Osteoblast (primary cell): ENCODE measurements around the gene PODXL2. TPM values are rescaled to one million over a fixed set of nuclear protein-coding genes. Genes with fewer than 3 reads are reported as not detected.

Experiments
- DNase-seq: peaks from one replicate; pipeline ENCODE4 v3.0.0; 2011; ENCODE audit warnings: low spot score, mixed read lengths; ENCODE audit not compliant: insufficient read length; ENCODE audit errors: missing footprints
- H2AFZ ChIP-seq: 2 replicates; pipeline ENCODE4 v1.6.0; 2011; ENCODE audit warnings: mild to moderate bottlenecking, low read length
- H3K27ac ChIP-seq: 2 replicates; pipeline ENCODE4 v1.5.1; 2011; ENCODE audit warnings: mild to moderate bottlenecking, low read depth, low read length, moderate library complexity
- H3K27me3 ChIP-seq: 2 replicates; pipeline ENCODE4 v1.6.0; 2012; ENCODE audit warnings: mild to moderate bottlenecking, control low read depth, inconsistent platforms, low read length, moderate library complexity; ENCODE audit not compliant: insufficient read depth
- H3K36me3 ChIP-seq: 2 replicates; pipeline ENCODE4 v1.5.1; 2011; ENCODE audit warnings: mild to moderate bottlenecking, low read length, control low read depth, moderate library complexity; ENCODE audit not compliant: insufficient read depth
- H3K4me1 ChIP-seq: 2 replicates; pipeline ENCODE4 v1.5.1; 2011; ENCODE audit warnings: mild to moderate bottlenecking, low read length, control low read depth, moderate library complexity; ENCODE audit not compliant: insufficient read depth
- H3K4me2 ChIP-seq: 2 replicates; pipeline ENCODE4 v1.6.0; 2011; ENCODE audit warnings: mild to moderate bottlenecking, low read length; ENCODE audit not compliant: insufficient read depth
- H3K4me3 ChIP-seq: fragments of 200-600 bp; sonication (generic); 3 replicates; pipeline ENCODE4 v1.5.1; 2012; ENCODE audit warnings: mild to moderate bottlenecking, low read length, inconsistent platforms; ENCODE audit not compliant: insufficient read depth
- H3K79me2 ChIP-seq: 2 replicates; pipeline ENCODE4 v1.6.0; 2012; ENCODE audit warnings: mild to moderate bottlenecking, low read length, control low read depth, inconsistent platforms; ENCODE audit not compliant: insufficient read depth
- H3K9me3 ChIP-seq: 2 replicates; pipeline ENCODE4 v1.5.1; 2011; ENCODE audit warnings: low read depth, low read length, control low read depth
- H4K20me1 ChIP-seq: 2 replicates; pipeline ENCODE4 v1.6.0; 2012; ENCODE audit warnings: mild to moderate bottlenecking, low read length, control low read depth; ENCODE audit not compliant: insufficient read depth
- total RNA-seq: library from RNA; depleted of rRNA; stranded (reverse); fragments of >200 nt; gene quantifications from 2 replicates; pipeline ENCODE4 v1.2.3, GENCODE V29; 2012
- TF ChIP-seq, protein P1 (sequence below): IDR thresholded peaks from 2 replicates; pipeline ENCODE4 v1.5.1; 2011; ENCODE audit warnings: mild to moderate bottlenecking, low read depth, low read length, moderate library complexity; ENCODE audit errors: extremely low read depth

Gene PODXL2
- total RNA-seq, 1 donor: 0.36 TPM

DNA sequence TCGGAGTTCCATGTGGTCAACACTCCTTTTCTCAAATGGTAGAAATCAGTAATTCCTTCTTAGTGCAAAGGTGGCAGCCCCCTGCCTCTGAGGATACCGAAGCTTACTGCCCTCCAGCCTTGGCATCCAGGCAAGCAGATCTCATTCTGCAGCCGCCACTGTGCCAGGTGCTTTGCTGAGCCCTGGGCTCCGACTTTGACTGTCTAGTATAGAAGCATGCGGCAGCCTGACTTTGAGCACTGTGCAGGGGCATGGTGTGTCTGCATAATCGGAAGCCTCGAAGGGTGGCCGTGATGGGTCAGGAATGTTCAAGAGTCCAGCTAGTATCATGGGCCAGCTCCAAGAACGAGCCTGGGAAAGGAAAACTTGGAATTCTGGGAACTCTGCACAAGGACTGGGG lies 83.5 kb downstream of the PODXL2 start:
- no peaks in the 10 kb centered on the region for H3K27me3 ChIP-seq
- H2AFZ ChIP-seq: no peak overlapping the region
- H4K20me1 ChIP-seq: no peaks in the 10 kb centered on the region
- H3K4me3 ChIP-seq: no peak overlapping the region
- peaks cover 4% of the 10 kb centered on the region for H3K36me3 ChIP-seq
- H3K79me2 ChIP-seq: no peaks in the 10 kb centered on the region
- H3K9me3 ChIP-seq: no peaks in the 10 kb centered on the region
- no peak overlapping the region for H3K4me2 ChIP-seq
- peaks cover 6% of the 10 kb centered on the region for H3K4me1 ChIP-seq
- DNase-seq: no peak
- TF ChIP-seq, protein P1, sequence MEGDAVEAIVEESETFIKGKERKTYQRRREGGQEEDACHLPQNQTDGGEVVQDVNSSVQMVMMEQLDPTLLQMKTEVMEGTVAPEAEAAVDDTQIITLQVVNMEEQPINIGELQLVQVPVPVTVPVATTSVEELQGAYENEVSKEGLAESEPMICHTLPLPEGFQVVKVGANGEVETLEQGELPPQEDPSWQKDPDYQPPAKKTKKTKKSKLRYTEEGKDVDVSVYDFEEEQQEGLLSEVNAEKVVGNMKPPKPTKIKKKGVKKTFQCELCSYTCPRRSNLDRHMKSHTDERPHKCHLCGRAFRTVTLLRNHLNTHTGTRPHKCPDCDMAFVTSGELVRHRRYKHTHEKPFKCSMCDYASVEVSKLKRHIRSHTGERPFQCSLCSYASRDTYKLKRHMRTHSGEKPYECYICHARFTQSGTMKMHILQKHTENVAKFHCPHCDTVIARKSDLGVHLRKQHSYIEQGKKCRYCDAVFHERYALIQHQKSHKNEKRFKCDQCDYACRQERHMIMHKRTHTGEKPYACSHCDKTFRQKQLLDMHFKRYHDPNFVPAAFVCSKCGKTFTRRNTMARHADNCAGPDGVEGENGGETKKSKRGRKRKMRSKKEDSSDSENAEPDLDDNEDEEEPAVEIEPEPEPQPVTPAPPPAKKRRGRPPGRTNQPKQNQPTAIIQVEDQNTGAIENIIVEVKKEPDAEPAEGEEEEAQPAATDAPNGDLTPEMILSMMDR: no peak
- no peak overlapping the region for H3K27ac ChIP-seq

- H3K27me3 ChIP-seq: no peaks in the 10 kb centered on the region
- H3K4me2 ChIP-seq: no peak overlapping the region
- no peak overlapping the region for H3K4me3 ChIP-seq
- no peaks in the 10 kb centered on the region for H3K9me3 ChIP-seq
- no peaks in the 10 kb centered on the region for H3K79me2 ChIP-seq
- no peaks in the 10 kb centered on the region for H4K20me1 ChIP-seq
- H3K4me1 ChIP-seq: peaks cover 6% of the 10 kb centered on the region
- H3K36me3 ChIP-seq: peaks cover 4% of the 10 kb centered on the region
- H2AFZ ChIP-seq: no peak overlapping the region
- no peak overlapping the region for H3K27ac ChIP-seq
- TF ChIP-seq, protein P1: no peak
- DNase-seq: no peak
Measured at GRCh38 chr3:127712881-127713771, 84.1 kb downstream of the PODXL2 start.

DNA sequence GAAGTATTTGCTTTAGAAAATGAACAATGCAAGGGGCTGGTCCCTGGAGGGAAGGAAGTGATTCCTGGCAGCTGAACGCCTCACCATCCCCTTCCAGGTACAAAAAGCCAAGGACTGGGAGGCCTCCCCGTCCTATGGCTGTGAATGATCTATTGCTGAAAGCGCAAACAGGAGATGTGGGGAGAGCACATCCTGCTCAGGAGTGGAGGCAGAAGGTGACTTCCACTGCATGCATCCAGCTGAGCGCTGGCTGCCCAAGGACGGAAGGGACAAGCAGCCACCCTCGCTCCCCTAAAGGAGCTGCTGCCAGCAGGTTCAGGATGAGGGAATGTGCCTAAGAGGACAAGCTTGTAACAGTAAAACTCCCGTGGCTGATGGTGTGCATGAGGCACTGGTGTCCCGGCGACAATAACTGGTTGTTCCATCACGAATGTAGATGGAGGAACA lies 85.2 kb downstream of the PODXL2 start:
- Histone ChIP-seq H3K4me3 (no peak overlapping the region), H3K27ac (no peak overlapping the region), H3K27me3 (no peaks in the 10 kb centered on the region), H3K79me2 (no peaks in the 10 kb centered on the region), H3K9me3 (no peaks in the 10 kb centered on the region), H2AFZ (no peak overlapping the region), H4K20me1 (no peaks in the 10 kb centered on the region), H3K4me1 (peaks cover 6% of the 10 kb centered on the region), H3K4me2 (no peak overlapping the region), H3K36me3 (peaks cover 4% of the 10 kb centered on the region)
- TF ChIP-seq, protein P1: no peak
- no peak for DNase-seq

DNA sequence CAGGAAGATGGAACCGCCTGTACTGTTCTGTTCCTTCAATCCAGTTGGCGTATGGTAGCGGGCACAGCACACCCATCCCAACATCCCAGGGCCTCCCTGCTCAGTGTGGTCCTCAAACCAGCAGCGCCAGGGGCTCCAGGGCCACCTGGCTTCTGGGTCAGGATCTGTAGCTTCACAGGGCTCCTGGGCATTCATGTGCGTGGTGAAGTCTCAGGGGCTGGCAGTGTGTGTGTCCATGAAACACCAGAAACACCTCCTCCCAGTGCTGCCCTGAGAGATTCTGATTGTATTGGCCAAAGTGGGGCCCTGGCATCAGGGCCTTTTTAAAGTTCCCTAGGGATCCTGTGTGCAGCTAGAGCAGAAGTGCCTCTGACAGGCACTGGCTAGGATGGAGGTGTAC lies 85.9 kb downstream of the PODXL2 start:
- Histone ChIP-seq H3K79me2 (no peaks in the 10 kb centered on the region), H3K27me3 (no peaks in the 10 kb centered on the region), H2AFZ (no peak overlapping the region), H3K4me2 (no peak overlapping the region), H3K4me3 (no peak overlapping the region), H4K20me1 (no peaks in the 10 kb centered on the region), H3K4me1 (no peaks in the 10 kb centered on the region), H3K36me3 (peaks cover 4% of the 10 kb centered on the region), H3K9me3 (no peaks in the 10 kb centered on the region), H3K27ac (no peak overlapping the region)
- TF ChIP-seq, protein P1: no peak
- DNase-seq: no peak
